Neuronal stem cell (in vitro differentiated cells): ENCODE results near the gene IFITM1.

Experiments used
- DNase-seq: peaks from one replicate; pipeline ENCODE4 v3.0.0-alpha.2; 2013; ENCODE audit warnings: low spot score
- H2AFZ ChIP-seq: one replicate; pipeline ENCODE4 v1.6.1; 2013; ENCODE audit warnings: mild to moderate bottlenecking, low read length, inconsistent platforms
- H2AK5ac ChIP-seq: 2 replicates; pipeline ENCODE4 v1.6.1; 2013; ENCODE audit warnings: low read depth, mild to moderate bottlenecking, inconsistent platforms, low read length, moderate library complexity, mixed read lengths
- H2BK120ac ChIP-seq: 2 replicates; pipeline ENCODE4 v1.6.1; 2013; ENCODE audit warnings: low read depth, mild to moderate bottlenecking, inconsistent platforms, low read length, moderate library complexity, mixed read lengths
- H2BK12ac ChIP-seq: one replicate; pipeline ENCODE4 v1.6.1; 2013; ENCODE audit warnings: low read length, inconsistent platforms
- H2BK15ac ChIP-seq: 2 replicates; pipeline ENCODE4 v1.6.1; 2013; ENCODE audit warnings: mild to moderate bottlenecking, low read length, inconsistent platforms, mixed read lengths
- H2BK5ac ChIP-seq: one replicate; pipeline ENCODE4 v1.6.1; 2013; ENCODE audit warnings: inconsistent platforms, mild to moderate bottlenecking, low read length, moderate library complexity
- H3K14ac ChIP-seq: one replicate; pipeline ENCODE4 v1.6.1; 2013; ENCODE audit warnings: low read length, inconsistent platforms
- H3K18ac ChIP-seq: 2 replicates; pipeline ENCODE4 v1.6.1; 2013; ENCODE audit warnings: low read length, inconsistent platforms
- H3K23ac ChIP-seq: 2 replicates; pipeline ENCODE4 v1.6.1; 2013; ENCODE audit warnings: low read depth, mild to moderate bottlenecking, mixed read lengths, low read length, inconsistent platforms; ENCODE audit not compliant: poor library complexity
- H3K27ac ChIP-seq: replicated peaks from 3 replicates; pipeline ENCODE4 v1.5.1; 2013; ENCODE audit warnings: low read length, inconsistent platforms
- H3K27me3 ChIP-seq, 3 experiments: 2 replicates each; pipeline ENCODE4 v1.6.1; 2013; ENCODE audit warnings: low read length in 3 of 3, mild to moderate bottlenecking in 2 of 3, inconsistent platforms in 1 of 3, low read depth in 1 of 3, mixed read lengths in 1 of 3, moderate library complexity in 1 of 3; ENCODE audit not compliant: control insufficient read depth in 3 of 3, insufficient read depth in 3 of 3
- H3K36me3 ChIP-seq, 2 donors: replicated peaks in 1 of 2; 2 replicates each; pipeline ENCODE4 v1.6.1; 2013; ENCODE audit warnings: low read length in 2 of 2; ENCODE audit not compliant: control insufficient read depth in 2 of 2, insufficient read depth in 2 of 2
- H3K4ac ChIP-seq: 2 replicates; pipeline ENCODE4 v1.6.1; 2013; ENCODE audit warnings: inconsistent platforms, mild to moderate bottlenecking, low read length, moderate library complexity
- H3K4me1 ChIP-seq, 2 donors: 1 replicate in 1 of 2; 2 replicates in 1 of 2; pipeline ENCODE4 v1.6.1; 2013; ENCODE audit warnings: low read length in 2 of 2, low read depth in 1 of 2; ENCODE audit not compliant: control insufficient read depth in 2 of 2, insufficient read depth in 1 of 2
- H3K4me2 ChIP-seq: one replicate; pipeline ENCODE4 v1.6.1; 2013; ENCODE audit warnings: mild to moderate bottlenecking, low read length, inconsistent platforms; ENCODE audit not compliant: insufficient read depth, poor library complexity, severe bottlenecking
- H3K4me3 ChIP-seq, 2 donors: 2 replicates each; pipeline ENCODE4 v1.5.1; 2013; ENCODE audit warnings: low read length in 2 of 2, mild to moderate bottlenecking in 2 of 2, inconsistent platforms in 1 of 2, moderate library complexity in 1 of 2
- H3K79me1 ChIP-seq: one replicate; pipeline ENCODE4 v1.6.1; 2013; ENCODE audit warnings: low read depth, mild to moderate bottlenecking, inconsistent platforms, low read length, moderate library complexity
- H3K9ac ChIP-seq: one replicate; pipeline ENCODE4 v1.6.1; 2013; ENCODE audit warnings: mild to moderate bottlenecking, low read depth, low read length, inconsistent platforms; ENCODE audit not compliant: poor library complexity
- H3K9me3 ChIP-seq, 2 donors: replicated peaks in 1 of 2; 2 replicates each; pipeline versions ENCODE3 to v1.6.1; 2013; ENCODE audit warnings: low read length in 2 of 2, mild to moderate bottlenecking in 2 of 2, inconsistent platforms in 1 of 2, low read depth in 1 of 2, mixed read lengths in 1 of 2, moderate library complexity in 1 of 2; ENCODE audit not compliant: control insufficient read depth in 2 of 2, insufficient read depth in 1 of 2
- H4K8ac ChIP-seq: one replicate; pipeline ENCODE4 v1.6.1; 2013; ENCODE audit warnings: low read depth, mild to moderate bottlenecking, inconsistent platforms, low read length, moderate library complexity
- H4K91ac ChIP-seq: one replicate; pipeline ENCODE4 v1.6.1; 2013; ENCODE audit warnings: low read length, low read depth, mild to moderate bottlenecking, inconsistent platforms; ENCODE audit not compliant: poor library complexity
- WGBS, 2 donors: extraction: QIAGEN DNeasy Blood & Tissue Kit; methylation state at CpG; one replicate each; pipeline ENCODE4 v1.1.7; 2013; ENCODE audit warnings: missing lambda C conversion rate in 2 of 2, mixed read lengths in 1 of 2; ENCODE audit not compliant: insufficient read length in 2 of 2, insufficient replicate concordance in 1 of 2; ENCODE audit errors: extremely low coverage in 2 of 2; 5-methylcytosine and 5-hydroxymethylcytosine counted together

IFITM1 gene

DNA sequence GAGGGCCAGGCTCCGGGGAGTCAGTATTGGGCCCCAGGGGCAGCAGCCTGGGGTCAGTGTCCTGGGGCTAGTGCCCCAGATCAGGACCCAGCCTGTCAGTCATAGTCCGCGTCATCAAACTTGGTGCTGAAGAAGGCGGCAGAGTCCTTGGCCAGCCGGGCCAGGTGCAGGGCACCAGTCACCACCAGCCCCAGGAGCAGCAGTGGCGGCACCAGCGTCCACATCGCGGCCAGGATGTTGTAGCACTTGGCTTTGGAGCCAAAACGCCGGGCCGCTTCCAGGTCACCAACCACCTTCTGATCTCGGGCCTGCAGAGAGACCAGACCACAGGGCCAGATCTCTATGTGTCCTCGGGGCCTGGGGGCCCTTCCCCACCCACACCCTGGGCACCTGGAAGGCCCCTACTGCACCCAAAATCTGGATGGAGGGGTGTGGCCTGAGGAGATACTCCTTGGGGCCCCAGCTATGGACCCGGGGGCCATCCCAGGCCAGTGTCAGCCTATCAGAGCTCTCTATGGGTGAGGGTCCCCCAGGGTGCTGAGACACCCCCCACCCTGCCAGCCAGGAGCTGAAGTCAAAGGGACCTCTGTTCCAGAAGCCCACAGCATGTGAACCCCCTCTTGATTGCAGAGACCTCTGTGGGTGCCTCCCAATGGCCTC is 15.3 kb upstream of the IFITM1 start:
- H2BK120ac ChIP-seq = no peak overlapping the region
- H4K91ac ChIP-seq = no peak overlapping the region
- H3K9me3 ChIP-seq = peaks cover 0 to 2% of the 10 kb centered on the region in 2 donors
- H3K4me2 ChIP-seq = peak overlapping the region; percentile 11
- no peaks in the 10 kb centered on the region for H3K27me3 ChIP-seq
- H3K18ac ChIP-seq = peak overlapping the region; percentile 83
- WGBS, 2 donors = no CpG with 5 or more reads among the region's 15 CpGs
- no peak overlapping the region for H3K4ac ChIP-seq
- H3K14ac ChIP-seq = no peak overlapping the region
- peak overlapping the region; percentile 28 for H2AK5ac ChIP-seq
- H2BK12ac ChIP-seq = no peak overlapping the region
- no peak overlapping the region for H2AFZ ChIP-seq
- H3K36me3 ChIP-seq = peaks cover 8 to 12% of the 10 kb centered on the region in 2 donors
- peak overlapping the region; percentile 66 for H2BK5ac ChIP-seq
- H3K79me1 ChIP-seq = peaks cover 2% of the 10 kb centered on the region
- peak overlapping the region; percentile 80 for H3K23ac ChIP-seq
- no peak for DNase-seq
- H4K8ac ChIP-seq = peak overlapping the region; percentile 4
- H3K4me1 ChIP-seq = peaks cover 6 to 9% of the 10 kb centered on the region in 2 donors
- no peak overlapping the region for H3K9ac ChIP-seq
- peak overlapping the region; percentile 87 for H2BK15ac ChIP-seq
- no peak overlapping the region for H3K27ac ChIP-seq
- no peak overlapping the region for H3K4me3 ChIP-seq

DNA sequence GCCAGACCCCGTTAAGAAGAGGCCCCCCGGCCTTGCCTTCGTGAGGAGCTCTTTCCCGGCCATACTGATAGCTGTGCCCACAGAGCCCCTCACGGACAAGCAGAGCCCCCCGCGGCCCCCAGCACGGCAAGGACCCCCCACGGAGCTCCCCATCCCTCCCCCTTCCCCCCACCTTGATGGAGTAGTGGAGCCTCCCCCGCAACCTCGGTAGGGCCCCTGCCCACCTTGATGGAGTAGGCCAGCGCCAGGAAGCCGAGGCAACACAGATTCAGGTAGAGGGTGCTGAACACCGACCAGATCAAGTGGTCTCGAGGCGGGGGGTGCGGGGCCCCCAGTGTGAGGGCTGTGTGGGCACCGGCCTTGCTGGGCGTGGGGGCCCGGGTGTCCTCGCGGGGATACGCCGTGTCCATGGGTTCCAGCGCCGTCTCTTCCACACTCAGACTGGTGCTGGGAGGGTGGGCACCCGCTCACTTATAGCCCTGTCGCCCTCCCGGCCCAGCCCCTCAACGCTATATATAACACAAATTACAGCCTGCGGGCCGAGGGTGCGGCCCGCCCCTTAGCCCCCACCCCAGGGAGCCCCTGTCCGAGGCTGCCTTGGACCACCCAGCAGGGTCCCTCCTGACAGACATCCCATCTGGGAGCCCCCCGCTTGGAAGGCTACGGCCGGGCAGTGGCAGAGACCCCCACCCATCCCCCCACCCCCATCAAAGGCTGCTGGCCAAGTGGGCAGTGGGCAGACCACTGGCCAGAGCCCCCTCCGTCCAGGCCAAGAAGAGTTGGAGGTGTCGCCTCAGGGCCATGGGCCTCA is 14.6 kb upstream of the IFITM1 start, which contains the start of gene IFITM5:
IFITM5 (minus strand) TSS at position 446 of the 811 bp plus-strand sequence; CDS start at position 410, 36 bp downstream.
- Histone ChIP-seq H3K36me3 (peaks cover 4 to 5% of the 10 kb centered on the region in 2 donors), H3K4me1 (peaks cover 6 to 9% of the 10 kb centered on the region in 2 donors), H3K4me2 (peak within 1 kb of the TSS; percentile 11)

DNA sequence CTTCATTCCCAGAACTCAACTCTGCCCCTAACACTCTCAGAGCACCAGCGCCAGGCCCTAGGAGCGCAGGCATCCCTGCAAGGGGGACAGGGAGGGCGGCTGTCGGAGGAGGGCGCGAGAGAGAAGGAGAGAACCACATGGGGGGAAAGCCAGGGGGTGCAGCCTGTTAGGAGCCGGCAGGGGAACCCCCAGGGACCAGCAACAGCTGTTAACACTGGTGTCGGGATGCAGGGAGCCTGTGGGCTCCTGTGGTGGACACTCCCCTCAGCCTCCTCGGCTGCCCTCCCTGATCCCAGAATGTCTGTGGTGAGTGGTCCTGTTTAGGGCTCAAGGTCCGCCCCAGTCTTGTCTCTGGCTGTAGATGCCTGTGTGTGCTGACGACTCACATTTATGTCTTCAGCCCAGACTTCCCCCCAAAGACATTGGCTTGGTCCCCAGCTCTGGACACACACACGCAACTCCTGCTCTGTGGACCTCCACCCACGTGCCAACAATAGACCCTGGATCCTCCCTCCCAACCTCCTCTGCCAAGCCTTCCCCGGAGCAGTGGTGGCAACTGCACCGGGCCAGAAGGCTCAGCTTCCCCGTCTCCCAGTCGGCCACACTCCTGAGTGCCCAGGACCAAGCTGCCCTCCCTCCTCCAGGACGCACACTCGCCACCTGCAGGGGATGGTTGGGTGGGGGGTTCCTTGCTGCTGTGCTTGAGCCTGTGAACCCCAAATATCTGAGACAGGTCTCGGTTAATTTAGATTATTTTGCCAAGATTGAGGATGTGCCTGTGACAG is 13.7 kb upstream of the IFITM1 start:
- H2BK12ac ChIP-seq = peak overlapping the region; percentile 1
- H3K4me2 ChIP-seq = no peak overlapping the region
- H2AK5ac ChIP-seq = peak overlapping the region; percentile 28
- no peak overlapping the region for H2AFZ ChIP-seq
- H2BK5ac ChIP-seq = peak overlapping the region; percentile 13
- no CpG with 5 or more reads among the region's 20 CpGs for WGBS, 2 donors
- H2BK15ac ChIP-seq = peak overlapping the region; percentile 90
- no peak overlapping the region for H3K14ac ChIP-seq
- H3K9me3 ChIP-seq = peaks cover 4 to 7% of the 10 kb centered on the region in 2 donors
- H3K9ac ChIP-seq = peak overlapping the region; percentile 63
- H3K23ac ChIP-seq = no peak overlapping the region
- peak overlapping the region; percentile 86 for H3K18ac ChIP-seq
- no peak overlapping the region for H3K4me3 ChIP-seq
- H3K27ac ChIP-seq = no peak overlapping the region
- no peak overlapping the region for H4K8ac ChIP-seq
- H4K91ac ChIP-seq = no peak overlapping the region
- DNase-seq = no peak
- no peaks in the 10 kb centered on the region for H3K36me3 ChIP-seq
- no peaks in the 10 kb centered on the region for H3K27me3 ChIP-seq
- peaks cover 8 to 9% of the 10 kb centered on the region in 2 donors for H3K4me1 ChIP-seq
- peaks cover 2% of the 10 kb centered on the region for H3K79me1 ChIP-seq
- peak overlapping the region; percentile 10 for H2BK120ac ChIP-seq
- no peak overlapping the region for H3K4ac ChIP-seq

More for the DNA sequence above, 14.6 kb upstream of the IFITM1 start, which contains the start of gene IFITM5:
- Histone ChIP-seq H3K27ac (no peak within 1 kb of the TSS), H2AFZ (no peak within 1 kb of the TSS), H3K79me1 (peaks cover 2% of the 10 kb centered on the region), H3K23ac (peak within 1 kb of the TSS; percentile 80), H2BK15ac (peak within 1 kb of the TSS; percentile 90), H3K14ac (no peak within 1 kb of the TSS), H4K91ac (no peak within 1 kb of the TSS), H3K18ac (peak within 1 kb of the TSS; percentile 86), H2AK5ac (peak within 1 kb of the TSS; percentile 28), H2BK120ac (peak within 1 kb of the TSS; percentile 10), H3K27me3 (no peaks in the 10 kb centered on the region), H4K8ac (peak within 1 kb of the TSS; percentile 17), H3K9me3 (peaks cover 4 to 5% of the 10 kb centered on the region in 2 donors), H2BK5ac (peak within 1 kb of the TSS; percentile 66), H3K4me3 (no peak within 1 kb of the TSS), H2BK12ac (peak within 1 kb of the TSS; percentile 1), H3K4ac (no peak within 1 kb of the TSS), H3K9ac (peak within 1 kb of the TSS; percentile 63)
- no CpG with 5 or more reads among the region's 40 CpGs for WGBS, 2 donors
- DNase-seq = no peak
